ENCODE data around the gene TK2.

GRCh38 chr16:66598111-66598510 is 48.2 kb upstream of the TK2 start:
- no peak for TF ChIP-seq CTCF (IDR thresholded peaks at IDR 0.05; ENCODE audit: low read depth, low read length)
- TF ChIP-seq MAX (IDR thresholded peaks at IDR 0.05; ENCODE audit: low read depth, low read length) = no peak
- no peak for TF ChIP-seq MYC (IDR thresholded peaks at IDR 0.05; ENCODE audit: low read depth, low read length)
- no peak for TF ChIP-seq POLR2A (IDR thresholded peaks at IDR 0.05; ENCODE audit: extremely low read depth, insufficient read length)

Measured in NB4 (cell line).